ENCODE data around the gene DDX3X.
"Not testable (repeated sequence)": the region's sequence is repeated elsewhere in the genome, so short reads cannot be mapped to it uniquely, and the experiment has no call there.

Gene DDX3X

GRCh38 chrX:41391606-41392005 is 57.6 kb downstream of the DDX3X start:
- CTCF ChIA-PET, result no interaction called here
- POLR2A ChIA-PET, result no interaction called here
- TF ChIP-seq CTCF (IDR thresholded peaks at IDR 0.05; ENCODE audit: control extremely low read depth, extremely low read depth, low read depth, missing control alignments), result no peak

GRCh38 chrX:41394293-41394692 is 60.3 kb downstream of the DDX3X start:
- POLR2A ChIA-PET, result no interaction called here
- CTCF ChIA-PET, result no interaction called here
- no peak for DNase-seq (ENCODE audit: extremely low spot score)
- TF ChIP-seq CTCF (IDR thresholded peaks at IDR 0.05; ENCODE audit: control extremely low read depth, extremely low read depth, low read depth, missing control alignments), result no peak

More at GRCh38 chrX:41391606-41392005, 57.6 kb downstream of the DDX3X start:
- no peak for DNase-seq (ENCODE audit: extremely low spot score)

- ChIA-PET CTCF (no interaction called here), POLR2A (no interaction called here)
- DNase-seq (ENCODE audit: extremely low spot score), result no peak
- TF ChIP-seq CTCF (IDR thresholded peaks at IDR 0.05; ENCODE audit: control extremely low read depth, extremely low read depth, low read depth, missing control alignments), result no peak
Observed at GRCh38 chrX:41397219-41397618, 63.3 kb downstream of the DDX3X start.

- no peak for TF ChIP-seq CTCF (IDR thresholded peaks at IDR 0.05; ENCODE audit: control extremely low read depth, extremely low read depth, low read depth, missing control alignments)
- ChIA-PET CTCF (no interaction called here), POLR2A (no interaction called here)
- DNase-seq (ENCODE audit: extremely low spot score), result no peak
Observed at GRCh38 chrX:41397768-41398167, 63.8 kb downstream of the DDX3X start.

- POLR2A ChIA-PET, CTCF ChIA-PET: not testable (repeated sequence)
Observed at GRCh38 chrX:41402556-41402955, 68.6 kb downstream of the DDX3X start.

GRCh38 chrX:41405551-41405950 is 71.6 kb downstream of the DDX3X start:
- no peak for TF ChIP-seq CTCF (IDR thresholded peaks at IDR 0.05; ENCODE audit: control extremely low read depth, extremely low read depth, low read depth, missing control alignments)

More at GRCh38 chrX:41402556-41402955, 68.6 kb downstream of the DDX3X start:
- not testable (repeated sequence) for DNase-seq (ENCODE audit: extremely low spot score)

GRCh38 chrX:41406201-41406600 is 72.2 kb downstream of the DDX3X start:
- no peak for DNase-seq (ENCODE audit: extremely low spot score)
- no peak for TF ChIP-seq CTCF (IDR thresholded peaks at IDR 0.05; ENCODE audit: control extremely low read depth, extremely low read depth, low read depth, missing control alignments)
- ChIA-PET CTCF (no interaction called here), POLR2A (no interaction called here)

More at GRCh38 chrX:41405551-41405950, 71.6 kb downstream of the DDX3X start:
- no peak for DNase-seq (ENCODE audit: extremely low spot score)
- CTCF ChIA-PET, result no interaction called here
- POLR2A ChIA-PET, result no interaction called here

All from GM10248 (cell line).